Activated CD4-positive, alpha-beta T cell treated with anti-CD3 and anti-CD28 coated beads for 1 hour (primary cell): Measurements from ENCODE around the gene COQ3.

Experiments used
- DNase-seq: peaks from one replicate; pipeline ENCODE4 v3.0.0-alpha.2; 2020

Gene COQ3

GRCh38 chr6:99393698-99394531 is at the start of gene COQ3:
Gene COQ3, minus strand, starts transcription at chr6:99394195. Its CDS starts 16 bp downstream, at chr6:99394179.
- DNase-seq = peak; percentile 46

DNA sequence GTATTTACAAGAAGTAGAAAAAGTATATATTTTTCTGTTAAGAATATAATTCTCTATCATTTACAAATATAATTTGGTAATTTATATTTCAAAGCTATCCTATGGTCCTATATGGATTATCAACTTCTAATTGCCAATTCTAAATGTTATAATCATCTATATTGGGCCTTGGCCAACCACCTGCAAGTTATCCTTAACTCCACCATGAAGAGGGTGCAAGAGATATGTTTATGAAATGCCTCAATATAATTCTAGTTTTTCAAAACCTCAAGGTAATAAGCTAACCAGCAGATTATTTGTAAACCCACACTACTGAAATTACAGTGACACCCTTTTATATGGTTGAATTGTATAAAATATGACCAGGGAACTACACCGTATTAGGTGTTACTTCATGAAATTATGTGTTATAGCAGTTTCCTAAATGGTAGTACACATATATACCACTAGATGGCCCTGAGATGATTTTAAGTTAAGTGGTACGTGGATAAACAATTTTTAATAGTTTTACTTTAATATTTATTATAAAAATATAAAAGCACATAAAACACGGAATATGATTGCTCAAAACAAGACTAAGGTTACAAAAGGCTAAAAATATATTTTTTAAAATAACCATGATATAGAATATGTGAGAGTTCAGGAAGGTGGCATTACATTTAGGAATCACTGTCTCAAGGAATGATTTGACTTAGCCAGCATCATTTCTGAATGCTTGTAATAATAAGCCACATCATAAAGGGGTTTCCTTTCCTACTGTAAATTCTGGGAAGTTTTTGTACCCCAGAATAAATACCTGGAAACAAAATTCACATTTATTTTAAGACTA is 40.9 kb upstream of the COQ3 start:
- no peak for DNase-seq

DNA sequence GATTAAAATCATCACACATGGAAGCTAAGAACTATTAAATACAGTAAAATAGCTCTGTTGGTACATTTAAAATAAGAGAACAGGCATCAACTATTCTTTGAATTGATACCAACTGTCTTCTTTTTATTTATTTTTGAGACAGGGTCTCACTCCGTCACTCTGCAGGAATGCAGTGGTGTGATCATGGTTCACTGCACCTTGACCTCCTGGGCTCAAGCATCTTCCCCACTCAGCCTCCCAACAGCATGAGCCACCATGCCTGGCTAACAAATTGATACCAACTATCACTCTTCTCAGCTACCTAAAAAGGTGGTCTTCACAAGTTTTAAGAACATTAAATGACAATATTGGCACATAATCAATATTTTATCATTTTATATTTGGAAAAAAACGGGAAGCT is 38.9 kb upstream of the COQ3 start:
- DNase-seq = no peak

- DNase-seq = no peak
Observed at GRCh38 chr6:99431901-99432300, 37.9 kb upstream of the COQ3 start.

- no peak for DNase-seq
Observed at GRCh38 chr6:99427988-99428387, 34.0 kb upstream of the COQ3 start.

- no peak for DNase-seq
Observed at GRCh38 chr6:99426451-99426757, 32.4 kb upstream of the COQ3 start.

- DNase-seq = peak; percentile 30
Observed at GRCh38 chr6:99425647-99426450, 31.9 kb upstream of the COQ3 start.

DNA sequence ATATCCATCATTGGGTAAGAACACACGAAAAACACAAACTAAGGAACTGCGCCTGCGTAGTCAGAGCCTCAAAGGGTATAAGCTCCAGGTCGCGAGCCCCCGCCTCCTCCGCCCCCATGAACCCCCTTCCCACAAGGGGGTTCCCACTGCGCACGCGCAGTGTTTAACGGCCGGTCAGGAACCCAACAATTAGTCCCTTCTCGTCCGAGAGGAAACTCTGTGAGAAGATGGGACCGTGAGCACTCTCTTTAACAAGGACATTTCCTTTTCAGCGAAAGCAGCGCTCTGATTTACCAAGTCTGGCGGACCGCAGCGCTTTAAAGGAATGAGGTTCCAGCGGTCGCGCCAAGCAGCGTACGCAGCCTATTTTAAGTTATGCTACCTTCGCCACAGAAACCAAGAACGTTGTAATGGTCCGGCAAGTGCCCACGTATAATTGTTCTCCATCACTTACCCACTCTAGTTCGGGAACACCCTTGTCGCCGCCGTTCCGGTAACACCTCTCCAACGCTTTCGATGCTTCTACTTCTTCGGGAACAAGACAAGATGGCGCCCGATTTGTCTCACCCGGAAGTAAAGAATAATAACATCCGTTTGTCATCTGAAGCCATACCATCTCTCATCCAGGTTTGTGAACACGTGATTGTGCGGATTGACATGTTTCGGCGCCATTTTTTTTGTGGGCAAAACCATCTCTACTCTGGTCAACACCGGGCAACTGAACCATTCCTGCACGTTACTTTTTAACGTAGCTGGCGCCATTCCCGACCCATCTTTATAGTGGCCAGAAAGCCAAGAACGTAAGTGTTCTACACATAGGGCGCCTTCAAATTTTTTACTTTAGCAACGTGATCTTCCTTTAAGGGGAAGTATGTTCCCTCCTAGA is 31.0 kb upstream of the COQ3 start, which contains the start of gene PNISR:
TSS of gene PNISR (minus strand) at position 548 of the 886 bp plus-strand sequence. CDS start 10,649 bp downstream, outside the sequence.
- peak; percentile 74 for DNase-seq

DNA sequence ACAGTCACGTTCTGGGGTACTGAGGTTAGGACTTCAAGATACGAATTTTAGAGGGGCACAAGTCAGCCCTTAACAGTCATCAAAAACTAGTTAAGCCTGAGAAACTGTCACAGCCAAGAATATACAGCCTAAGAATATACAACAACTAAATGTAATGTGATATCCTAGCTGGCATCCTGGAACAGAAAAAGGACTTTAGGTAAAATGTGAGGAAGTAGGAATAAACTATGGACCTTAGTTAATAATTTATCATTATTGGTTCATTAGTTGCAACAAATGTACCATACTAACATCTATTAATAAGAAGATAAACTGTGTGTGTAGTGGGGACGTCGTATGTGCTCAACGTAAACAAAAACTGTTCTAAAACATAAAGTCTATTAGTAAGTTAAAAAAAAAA is 30.0 kb upstream of the COQ3 start:
- no peak for DNase-seq

DNA sequence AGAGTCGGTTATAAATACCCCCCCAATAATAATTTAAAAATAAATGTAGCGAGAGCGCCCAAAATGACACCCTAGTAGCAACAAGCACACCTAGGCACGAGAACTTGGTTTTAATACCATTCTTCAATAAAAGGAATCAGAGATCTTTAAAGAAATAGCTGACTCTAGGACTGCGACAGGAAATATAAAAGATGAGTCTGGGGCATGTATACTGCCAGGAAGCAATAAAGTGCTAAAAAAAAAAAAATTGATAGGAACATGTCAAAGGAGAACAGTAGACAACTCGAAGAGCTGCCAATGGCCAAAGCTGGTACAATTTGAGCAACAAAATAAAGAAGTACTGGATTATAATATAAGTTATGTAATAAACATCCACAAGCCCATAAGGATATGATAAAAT is 28.9 kb upstream of the COQ3 start:
- DNase-seq = no peak

- no peak for DNase-seq
Observed at GRCh38 chr6:99416892-99417767, 23.1 kb upstream of the COQ3 start.

- DNase-seq = no peak
Observed at GRCh38 chr6:99416226-99416625, 22.2 kb upstream of the COQ3 start.

DNA sequence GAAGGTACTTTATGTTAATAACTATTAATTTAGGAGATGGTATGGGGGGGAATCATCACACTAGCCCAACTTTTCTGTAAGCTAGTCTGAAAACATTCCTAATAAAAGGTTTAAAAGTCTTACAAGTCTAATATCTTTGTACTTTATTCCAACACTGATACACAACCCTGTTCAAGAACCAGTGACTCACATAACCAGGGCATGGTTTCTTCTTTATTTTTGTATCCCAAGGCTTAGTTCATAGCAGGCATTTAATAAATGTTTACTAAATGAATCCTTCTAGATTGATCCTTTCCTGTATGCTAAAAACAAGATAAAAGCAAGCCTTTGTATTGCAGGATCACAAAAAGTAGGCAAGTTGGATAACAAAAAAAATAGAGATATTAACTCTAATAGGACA is 21.5 kb upstream of the COQ3 start:
- DNase-seq = no peak

GRCh38 chr6:99412065-99412464 is 18.1 kb upstream of the COQ3 start:
- no peak for DNase-seq

- no peak for DNase-seq
Observed at GRCh38 chr6:99409672-99410071, 15.7 kb upstream of the COQ3 start.

DNA sequence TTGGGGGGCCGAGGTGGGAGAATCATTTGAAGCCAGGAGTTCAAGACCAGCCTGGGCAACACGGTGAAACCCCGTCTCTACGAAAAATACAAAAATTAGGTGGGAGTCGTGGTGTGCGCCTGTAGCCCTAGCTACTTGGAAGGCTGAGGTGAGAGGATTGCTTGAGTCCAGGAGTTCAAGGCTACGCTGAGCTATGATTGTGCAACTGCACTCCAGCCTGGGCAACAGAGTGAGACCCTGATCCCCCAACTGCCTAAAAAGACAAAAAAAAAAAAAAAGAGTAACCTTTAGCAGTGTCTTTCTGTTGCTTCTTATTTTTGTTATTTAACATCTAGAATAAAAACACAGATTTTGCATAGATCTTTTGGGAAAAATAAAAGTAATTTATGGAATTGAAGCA is 13.1 kb upstream of the COQ3 start:
- DNase-seq = no peak

- no peak for DNase-seq
Observed at GRCh38 chr6:99402448-99402847, 8.5 kb upstream of the COQ3 start.

GRCh38 chr6:99397287-99397686 is 3.3 kb upstream of the COQ3 start:
- no peak for DNase-seq

DNA sequence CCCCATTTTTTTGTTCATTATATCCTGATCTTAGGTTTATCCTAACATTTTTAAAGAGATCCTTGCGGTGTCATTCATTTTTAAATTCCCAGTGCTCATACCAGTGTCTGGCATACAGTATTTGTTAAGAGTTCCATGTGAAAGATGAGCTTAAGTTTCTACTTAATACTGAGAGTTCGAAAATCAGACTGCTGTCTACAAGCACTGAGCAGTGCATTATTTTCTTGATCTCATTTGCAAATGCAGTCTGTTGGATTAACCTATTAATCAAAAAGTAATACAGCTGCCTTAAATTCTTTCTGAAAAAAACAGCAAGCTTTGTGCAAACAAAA is 663 bp downstream of the COQ3 start:
- no peak for DNase-seq

- no peak for DNase-seq
Observed at GRCh38 chr6:99390896-99391295, 3.1 kb downstream of the COQ3 start.

- DNase-seq = no peak
Observed at GRCh38 chr6:99384507-99384906, 9.5 kb downstream of the COQ3 start.
